ENCODE measurements around the gene CMC2. TPM values are rescaled to one million over a fixed set of nuclear protein-coding genes. Genes with fewer than 3 reads are reported as not detected.
A peak's percentile ranks its signal among the peaks of the same experiment; 100 is the strongest.

Gene CMC2
- total and polyA plus RNA-seq, 7 experiments from 2014 or later, result 28.3 to 78.4 (median 45.8) TPM

DNA sequence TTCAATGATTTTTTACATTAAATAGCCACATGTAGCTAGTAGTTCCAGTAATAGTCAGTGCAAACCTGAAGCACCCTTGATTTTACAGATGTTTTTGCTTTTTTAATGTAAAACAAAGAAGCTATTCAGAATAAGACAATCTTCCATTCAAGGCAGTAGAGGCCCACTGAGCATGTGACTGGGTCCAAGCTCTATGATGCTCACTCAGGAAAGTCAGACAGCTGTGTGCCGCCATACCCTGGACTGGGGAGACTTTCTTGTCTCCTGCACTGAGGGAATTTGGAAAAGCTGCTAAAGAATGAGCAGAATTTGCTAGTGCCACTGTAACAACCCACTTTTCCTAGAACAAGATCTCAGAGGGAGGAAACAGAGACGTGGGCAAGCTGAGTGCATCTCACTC, 11.8 kb upstream of the CMC2 start:
- no peaks in the 10 kb centered on the region for H3K27me3 ChIP-seq (ENCODE audit: control insufficient read depth in 2 of 2, insufficient read depth in 2 of 2, low read length in 2 of 2)
- Mint-ChIP-seq H3K36me3 (peaks cover 0 to 33% (median 14%) of the 10 kb centered on the region in 5 donors), H3K27me3 (no peaks in the 10 kb centered on the region), H3K4me1 (peaks cover 0 to 2% (median 0%) of the 10 kb centered on the region in 7 donors), H3K27ac (peak overlapping the region in 1 of 9 donors; percentile 42), H3K9me3 (no peaks in the 10 kb centered on the region), H3K4me3 (no peak overlapping the region)
- no peak overlapping the region for H3K27ac ChIP-seq (ENCODE audit: low read depth, low read length)
- H3K4me3 ChIP-seq (ENCODE audit: low read length), result no peak overlapping the region
- ChIA-PET CTCF (interaction anchor here (0.7 kb wide), 1 partner anchor 9 kb away, joined by 4 read pairs; no protein-coding TSS in a partner anchor), POLR2A (interaction anchor here (0.6 to 0.7 kb wide), 2 partner anchors 10 to 21 kb away, joined by 3 read pairs; no protein-coding TSS in a partner anchor)
- ATAC-seq (no peak), DNase-seq (no peak)
- intact Hi-C loops (cut with micrococcal nuclease), result no loop called here
- no peaks in the 10 kb centered on the region for H3K4me1 ChIP-seq (ENCODE audit: control insufficient read depth in 2 of 2, insufficient read depth in 2 of 2, low read length in 2 of 2)
- H3K9me3 ChIP-seq (ENCODE audit: control insufficient read depth in 2 of 3, low read length in 3 of 3), result no peaks in the 10 kb centered on the region
- peaks cover 0 to 4% (median 0%) of the 10 kb centered on the region in 3 experiments for H3K36me3 ChIP-seq (ENCODE audit: control insufficient read depth in 2 of 3, insufficient read depth in 3 of 3, low read length in 3 of 3)

DNA sequence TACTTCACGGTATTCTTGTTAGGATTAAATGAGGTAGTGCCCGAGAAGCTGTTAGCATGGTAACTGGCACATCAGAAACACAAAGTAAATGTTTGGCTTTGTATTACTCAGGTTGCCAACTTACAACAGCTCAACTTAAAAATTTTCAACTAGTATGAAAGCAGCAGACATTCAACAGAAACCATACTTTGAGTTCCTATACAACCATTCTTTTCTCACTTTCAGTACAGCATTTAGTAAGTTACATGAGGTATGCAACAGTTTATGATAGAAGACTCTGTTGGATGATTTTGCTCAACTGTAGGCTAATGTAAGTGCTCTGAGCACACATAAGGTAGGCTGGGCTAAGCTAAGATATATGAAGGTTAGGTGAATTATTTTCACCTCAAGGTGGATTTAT, 8.0 kb upstream of the CMC2 start:
- no peaks in the 10 kb centered on the region for H3K9me3 Mint-ChIP-seq
- no peak for DNase-seq
- intact Hi-C loops (cut with micrococcal nuclease), result no loop called here
- H3K27me3 Mint-ChIP-seq, result no peaks in the 10 kb centered on the region
- H3K4me3 Mint-ChIP-seq, result no peak overlapping the region
- Histone ChIP-seq H3K4me1 (ENCODE audit: control insufficient read depth in 2 of 2, insufficient read depth in 2 of 2, low read length in 2 of 2) (no peaks in the 10 kb centered on the region), H3K27ac (ENCODE audit: low read depth, low read length) (no peak overlapping the region), H3K9me3 (ENCODE audit: control insufficient read depth in 2 of 3, low read length in 3 of 3) (no peaks in the 10 kb centered on the region), H3K36me3 (ENCODE audit: control insufficient read depth in 2 of 3, insufficient read depth in 3 of 3, low read length in 3 of 3) (peaks cover 0 to 4% (median 0%) of the 10 kb centered on the region in 3 experiments), H3K4me3 (ENCODE audit: low read length) (no peak overlapping the region), H3K27me3 (ENCODE audit: control insufficient read depth in 2 of 2, insufficient read depth in 2 of 2, low read length in 2 of 2) (no peaks in the 10 kb centered on the region)
- no peak for ATAC-seq
- peaks cover 0 to 33% (median 11%) of the 10 kb centered on the region in 5 donors for H3K36me3 Mint-ChIP-seq
- peaks cover 0 to 10% (median 0%) of the 10 kb centered on the region in 7 donors for H3K4me1 Mint-ChIP-seq
- ChIA-PET CTCF (interaction anchor here (0.9 kb wide), 1 partner anchor 18 kb away, joined by 3 read pairs; no protein-coding TSS in a partner anchor), POLR2A (interaction anchor here (0.6 kb wide), 1 partner anchor 31 kb away, joined by 3 read pairs; no protein-coding TSS in a partner anchor)
- no peak overlapping the region for H3K27ac Mint-ChIP-seq

DNA sequence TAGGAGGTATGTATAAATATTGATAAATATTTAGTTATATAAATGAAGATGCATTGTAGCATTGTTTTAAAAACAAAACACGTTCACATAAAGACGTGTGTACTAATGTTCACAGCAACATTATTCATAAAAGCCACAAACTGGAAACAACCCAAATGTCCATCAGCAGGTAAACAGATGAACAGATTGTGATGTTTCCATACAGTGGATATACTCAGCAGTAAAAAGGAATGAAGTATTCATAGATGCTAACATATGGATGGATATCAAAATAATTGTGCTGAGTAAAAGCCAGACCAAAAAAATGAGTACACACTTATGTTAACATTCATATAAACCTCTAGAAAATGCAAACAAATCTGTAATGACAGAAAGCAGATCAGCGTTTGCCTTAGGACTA, 6.3 kb upstream of the CMC2 start:
- no peaks in the 10 kb centered on the region for H3K36me3 ChIP-seq (ENCODE audit: control insufficient read depth in 2 of 3, insufficient read depth in 3 of 3, low read length in 3 of 3)
- H3K4me1 Mint-ChIP-seq, result peaks cover 0 to 26% (median 0%) of the 10 kb centered on the region in 7 donors
- no peaks in the 10 kb centered on the region for H3K27me3 Mint-ChIP-seq
- peaks cover 0 to 2% (median 0%) of the 10 kb centered on the region in 11 donors for H3K9me3 Mint-ChIP-seq
- H3K27ac ChIP-seq (ENCODE audit: low read depth, low read length), result no peak overlapping the region
- intact Hi-C loops (cut with micrococcal nuclease), result no loop called here
- DNase-seq (no peak), ATAC-seq (no peak)
- H3K27me3 ChIP-seq (ENCODE audit: control insufficient read depth in 2 of 2, insufficient read depth in 2 of 2, low read length in 2 of 2), result no peaks in the 10 kb centered on the region
- no peaks in the 10 kb centered on the region for H3K4me1 ChIP-seq (ENCODE audit: control insufficient read depth in 2 of 2, insufficient read depth in 2 of 2, low read length in 2 of 2)
- POLR2A ChIA-PET, result no interaction called here
- no peak overlapping the region for H3K4me3 Mint-ChIP-seq
- H3K36me3 Mint-ChIP-seq, result peaks cover 0 to 23% (median 7%) of the 10 kb centered on the region in 5 donors
- no peaks in the 10 kb centered on the region for H3K9me3 ChIP-seq (ENCODE audit: control insufficient read depth in 2 of 3, low read length in 3 of 3)
- H3K27ac Mint-ChIP-seq, result no peak overlapping the region
- H3K4me3 ChIP-seq (ENCODE audit: low read length), result no peak overlapping the region
- CTCF ChIA-PET, result no interaction called here

DNA sequence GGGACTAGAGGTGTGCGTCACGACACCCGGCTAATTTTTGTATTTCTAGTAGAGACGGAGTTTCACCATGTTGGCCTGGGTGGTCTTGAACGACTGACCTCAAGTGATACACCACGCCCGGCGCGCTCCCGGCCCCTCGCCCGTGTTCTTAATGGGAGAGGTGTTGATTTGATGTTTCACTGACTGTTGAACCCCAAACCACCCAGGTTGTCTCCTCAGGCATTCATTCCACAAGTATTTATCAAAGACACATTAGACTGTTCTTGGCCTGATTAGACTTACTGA, 1.8 kb upstream of the CMC2 start:
- peak overlapping the region; percentile 83 to 100 (median 96) for H3K4me3 Mint-ChIP-seq
- POLR2A ChIA-PET, result interaction anchor here (0.8 to 9.0 kb wide), 2 partner anchors 10 to 28 kb away, joined by 3 to 61 read pairs; partner anchors contain the start of gene ATMIN
- Histone ChIP-seq H3K4me1 (ENCODE audit: control insufficient read depth in 2 of 2, insufficient read depth in 2 of 2, low read length in 2 of 2) (peaks cover 18 to 20% of the 10 kb centered on the region in 2 donors), H3K9me3 (ENCODE audit: control insufficient read depth in 2 of 3, low read length in 3 of 3) (no peaks in the 10 kb centered on the region), H3K36me3 (ENCODE audit: control insufficient read depth in 2 of 3, insufficient read depth in 3 of 3, low read length in 3 of 3) (peaks cover 0 to 4% (median 0%) of the 10 kb centered on the region in 3 experiments), H3K27me3 (ENCODE audit: control insufficient read depth in 2 of 2, insufficient read depth in 2 of 2, low read length in 2 of 2) (no peaks in the 10 kb centered on the region), H3K27ac (ENCODE audit: low read depth, low read length) (peak overlapping the region; percentile 95), H3K4me3 (ENCODE audit: low read length) (no peak overlapping the region)
- H3K27me3 Mint-ChIP-seq, result no peaks in the 10 kb centered on the region
- H3K4me1 Mint-ChIP-seq, result peaks cover 15 to 58% (median 29%) of the 10 kb centered on the region in 7 donors
- H3K9me3 Mint-ChIP-seq, result peaks cover 0 to 7% (median 0%) of the 10 kb centered on the region in 11 donors
- CTCF ChIA-PET, result interaction anchor here (3.0 kb wide), 1 partner anchor 26 kb away, joined by 16 read pairs; the partner anchor contains the start of gene ATMIN
- peak overlapping the region; percentile 97 to 100 (median 100) for H3K27ac Mint-ChIP-seq
- no peak for ATAC-seq
- H3K36me3 Mint-ChIP-seq, result peaks cover 0 to 9% (median 3%) of the 10 kb centered on the region in 5 donors
- no peak for DNase-seq
- intact Hi-C loops (cut with micrococcal nuclease), result loop anchor here (5.0 to 10.0 kb wide), 9 partner anchors 201 to 1734 kb away; partner anchors contain the start of genes CDYL2 (in 1 of the 2), MAF (in 1 of the 2) and MPHOSPH6 (in 1 of the 2)

DNA sequence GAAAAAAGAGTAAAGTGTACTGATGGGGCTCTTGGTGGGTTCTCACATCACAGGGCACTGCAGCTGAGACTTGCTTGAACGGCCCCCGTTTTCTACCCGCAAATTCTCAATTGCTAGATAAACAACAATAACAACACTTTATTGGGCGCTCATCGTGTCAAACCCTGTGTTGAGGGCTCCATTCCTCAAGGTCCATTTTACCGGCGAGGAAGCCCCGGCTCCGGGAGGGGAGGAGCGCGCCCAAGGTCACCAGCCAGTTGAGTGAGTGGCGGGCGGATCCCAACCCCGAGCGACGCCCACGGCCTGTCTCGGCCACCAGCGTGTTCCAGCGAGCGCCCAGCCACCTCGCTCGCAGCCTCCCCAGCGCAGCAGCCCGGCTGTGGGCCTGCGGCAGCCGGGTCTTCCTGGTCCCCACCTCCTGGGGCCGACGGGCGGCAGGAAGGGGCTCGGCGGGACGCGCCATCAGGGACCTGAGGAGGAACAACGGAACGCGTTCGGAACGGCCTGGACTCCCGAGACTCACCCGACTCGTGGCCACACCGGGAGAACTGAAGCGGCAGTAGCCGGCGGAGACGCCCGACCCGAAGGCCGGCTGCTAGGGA, 373 bp downstream of the CMC2 start:
- Mint-ChIP-seq H3K36me3 (peaks cover 0 to 16% (median 0%) of the 10 kb centered on the region in 5 donors), H3K27me3 (no peaks in the 10 kb centered on the region), H3K9me3 (peaks cover 0 to 7% (median 0%) of the 10 kb centered on the region in 11 donors), H3K4me3 (peak overlapping the region; percentile 83 to 100 (median 96)), H3K4me1 (peaks cover 21 to 75% (median 46%) of the 10 kb centered on the region in 7 donors), H3K27ac (peak overlapping the region; percentile 94 to 100 (median 100))
- peaks cover 0 to 4% (median 0%) of the 10 kb centered on the region in 3 experiments for H3K36me3 ChIP-seq (ENCODE audit: control insufficient read depth in 2 of 3, insufficient read depth in 3 of 3, low read length in 3 of 3)
- H3K4me1 ChIP-seq (ENCODE audit: control insufficient read depth in 2 of 2, insufficient read depth in 2 of 2, low read length in 2 of 2), result peaks cover 20 to 21% of the 10 kb centered on the region in 2 donors
- ChIA-PET CTCF (interaction anchor here (0.7 to 5.8 kb wide), 3 partner anchors 13 to 28 kb away, joined by 5 to 51 read pairs (median 16); partner anchors contain the start of gene ATMIN), POLR2A (interaction anchor here (0.6 to 9.0 kb wide), 6 partner anchors 9 to 729 kb away, joined by 3 to 61 read pairs (median 4); partner anchors contain the start of genes ATMIN and C16orf46)
- peak overlapping the region; percentile 95 for H3K27ac ChIP-seq (ENCODE audit: low read depth, low read length)
- peak overlapping the region; percentile 83 for H3K4me3 ChIP-seq (ENCODE audit: low read length)
- intact Hi-C loops (cut with micrococcal nuclease), result loop anchor here (2.0 to 10.0 kb wide), 11 partner anchors 199 to 1732 kb away; partner anchors contain the start of genes CMIP (in 2 of the 2), DYNLRB2 (in 2 of the 2), CDYL2 (in 1 of the 2) and MAF (in 1 of the 2)
- H3K9me3 ChIP-seq (ENCODE audit: control insufficient read depth in 2 of 3, low read length in 3 of 3), result no peaks in the 10 kb centered on the region
- DNase-seq (peak in 2 of 9 donors; percentile 62 to 79), ATAC-seq (peak; percentile 32)
- no peaks in the 10 kb centered on the region for H3K27me3 ChIP-seq (ENCODE audit: control insufficient read depth in 2 of 2, insufficient read depth in 2 of 2, low read length in 2 of 2)

DNA sequence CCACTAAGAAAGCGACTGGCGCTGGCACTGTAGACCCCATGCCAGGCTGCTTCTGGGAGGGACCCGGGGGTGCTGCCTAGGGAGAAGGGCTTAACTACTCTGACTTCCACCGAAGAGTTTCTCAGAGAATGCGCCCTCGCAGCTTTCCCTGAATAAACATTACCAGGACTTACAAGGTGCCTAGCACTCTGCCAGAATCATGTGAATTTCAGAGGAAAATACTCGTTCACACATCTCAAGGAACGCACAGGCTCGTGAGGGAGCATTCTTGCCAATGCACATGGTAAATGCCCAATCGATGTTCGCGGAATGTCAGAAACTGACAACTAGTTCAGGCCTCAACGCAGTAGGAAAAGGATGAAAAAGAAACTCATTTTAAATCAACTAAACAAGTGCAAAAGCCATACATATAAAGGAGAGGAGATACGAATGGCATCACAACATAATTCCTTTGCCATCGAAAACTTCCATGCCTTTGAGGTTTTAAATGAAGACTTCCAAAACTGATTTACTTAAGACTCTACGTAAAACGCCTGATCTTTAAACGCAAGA, 999 bp downstream of the CMC2 start:
- ChIA-PET POLR2A (interaction anchor here (1.1 to 9.0 kb wide), 3 partner anchors 12 to 71 kb away, joined by 3 to 61 read pairs (median 20); partner anchors contain the start of genes ATMIN and C16orf46), CTCF (interaction anchor here (1.1 to 5.8 kb wide), 2 partner anchors 29 to 36 kb away, joined by 3 to 51 read pairs; partner anchors contain the start of gene ATMIN)
- Mint-ChIP-seq H3K36me3 (peaks cover 0 to 15% (median 0%) of the 10 kb centered on the region in 5 donors), H3K9me3 (peaks cover 0 to 7% (median 0%) of the 10 kb centered on the region in 11 donors), H3K27me3 (no peaks in the 10 kb centered on the region), H3K27ac (peak overlapping the region; percentile 94 to 100 (median 97)), H3K4me1 (peaks cover 21 to 72% (median 48%) of the 10 kb centered on the region in 7 donors), H3K4me3 (peak overlapping the region; percentile 83 to 100 (median 96))
- peak in 1 of 9 donors; percentile 10 for DNase-seq
- H3K4me3 ChIP-seq (ENCODE audit: low read length), result peak overlapping the region; percentile 83
- intact Hi-C loops (cut with micrococcal nuclease), result loop anchor here (2.0 to 10.0 kb wide), 11 partner anchors 198 to 1731 kb away; partner anchors contain the start of genes CMIP (in 2 of the 2), DYNLRB2 (in 2 of the 2), CDYL2 (in 1 of the 2) and MAF (in 1 of the 2)
- ATAC-seq, result no peak
- H3K27ac ChIP-seq (ENCODE audit: low read depth, low read length), result peak overlapping the region; percentile 95
- no peaks in the 10 kb centered on the region for H3K9me3 ChIP-seq (ENCODE audit: control insufficient read depth in 2 of 3, low read length in 3 of 3)
- H3K27me3 ChIP-seq (ENCODE audit: control insufficient read depth in 2 of 2, insufficient read depth in 2 of 2, low read length in 2 of 2), result no peaks in the 10 kb centered on the region
- H3K36me3 ChIP-seq (ENCODE audit: control insufficient read depth in 2 of 3, insufficient read depth in 3 of 3, low read length in 3 of 3), result peaks cover 0 to 4% (median 0%) of the 10 kb centered on the region in 3 experiments
- H3K4me1 ChIP-seq (ENCODE audit: control insufficient read depth in 2 of 2, insufficient read depth in 2 of 2, low read length in 2 of 2), result peaks cover 20 to 21% of the 10 kb centered on the region in 2 donors
